Neutrophil (primary cell): ENCODE results near the gene TBC1D5.

Experiments used
- H3K27ac ChIP-seq: fragments of 200-600 bp; sonication (generic); 2 replicates; pipeline ENCODE4 v1.5.1; 2016; ENCODE audit warnings: mild to moderate bottlenecking, moderate library complexity
- H3K27me3 ChIP-seq: fragments of 200-600 bp; sonication (generic); 2 replicates; pipeline ENCODE4 v1.6.0; 2016; ENCODE audit warnings: mild to moderate bottlenecking
- H3K36me3 ChIP-seq: fragments of 200-600 bp; sonication (generic); 2 replicates; pipeline ENCODE4 v1.5.1; 2017
- H3K4me1 ChIP-seq, 2 experiments: fragments of 200-600 bp in 1 of 2; sonication (generic) in 1 of 2; 1 replicate in 1 of 2; 2 replicates in 1 of 2; pipeline versions ENCODE4 v1.5.1 to v1.6.1; 2013 to 2016; ENCODE audit warnings: low read depth in 1 of 2, low read length in 1 of 2, mild to moderate bottlenecking in 1 of 2, moderate library complexity in 1 of 2; ENCODE audit not compliant: control insufficient read depth in 1 of 2, insufficient read depth in 1 of 2
- H3K4me3 ChIP-seq, 2 experiments: fragments of 200-600 bp in 1 of 2; sonication (generic) in 1 of 2; 1 replicate in 1 of 2; 2 replicates in 1 of 2; pipeline ENCODE4 v1.5.1; 2013 to 2016; ENCODE audit warnings: low read depth in 1 of 2, low read length in 1 of 2, mild to moderate bottlenecking in 1 of 2, moderate library complexity in 1 of 2
- H3K9me3 ChIP-seq: fragments of 200-600 bp; sonication (generic); 2 replicates; pipeline ENCODE4 v1.5.1; 2016
- TF ChIP-seq, protein P1 (sequence below): fragments of 200-600 bp; sonication (generic); IDR thresholded peaks from 2 replicates; pipeline ENCODE4 v1.5.1; 2016; ENCODE audit warnings: antibody characterized with exemption

The TBC1D5 gene

DNA sequence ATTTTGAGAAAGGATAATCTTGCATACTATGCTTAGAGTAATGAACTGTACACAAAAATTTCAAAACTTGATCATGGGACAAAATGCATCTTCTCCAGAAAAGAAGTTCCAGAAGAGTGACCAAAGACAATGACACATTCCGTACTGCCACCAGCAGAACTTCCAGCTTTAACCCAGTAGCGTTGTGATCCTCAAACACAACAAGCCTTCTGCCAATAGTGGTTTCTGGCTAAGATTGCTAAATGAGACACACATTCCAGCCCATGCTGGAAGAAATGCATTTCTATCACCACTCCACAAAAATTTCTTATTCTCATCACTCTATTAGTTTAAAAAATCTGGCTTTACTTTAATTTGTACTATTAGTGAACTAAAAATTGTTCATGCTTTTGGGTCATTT lies 334.9 kb downstream of the TBC1D5 start:
- Histone ChIP-seq H3K27me3 (no peaks in the 10 kb centered on the region), H3K4me1 (no peaks in the 10 kb centered on the region), H3K27ac (no peak overlapping the region)

DNA sequence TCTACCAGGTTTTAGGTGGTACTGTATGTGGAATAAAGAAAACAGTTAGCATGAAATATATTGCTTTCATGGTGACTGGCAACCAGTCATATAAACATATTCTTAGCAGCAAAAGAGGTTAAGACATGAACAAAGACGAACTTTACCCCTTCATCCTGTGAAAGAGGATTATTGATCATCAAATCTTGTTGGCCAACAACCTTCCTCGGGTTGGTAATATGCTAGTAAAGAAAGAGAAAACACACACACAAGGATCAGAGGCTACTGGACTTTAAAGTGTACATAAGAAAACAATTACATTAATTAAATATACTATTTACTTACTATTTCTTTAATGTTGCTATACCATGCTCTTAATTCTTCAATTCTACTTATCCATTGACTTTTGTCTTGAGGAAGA lies 337.9 kb downstream of the TBC1D5 start:
- Histone ChIP-seq H3K9me3 (no peaks in the 10 kb centered on the region), H3K4me1 (no peaks in the 10 kb centered on the region), H3K4me3 (no peak overlapping the region), H3K27me3 (no peaks in the 10 kb centered on the region), H3K36me3 (peaks cover 44% of the 10 kb centered on the region), H3K27ac (no peak overlapping the region)
- TF ChIP-seq, protein P1, sequence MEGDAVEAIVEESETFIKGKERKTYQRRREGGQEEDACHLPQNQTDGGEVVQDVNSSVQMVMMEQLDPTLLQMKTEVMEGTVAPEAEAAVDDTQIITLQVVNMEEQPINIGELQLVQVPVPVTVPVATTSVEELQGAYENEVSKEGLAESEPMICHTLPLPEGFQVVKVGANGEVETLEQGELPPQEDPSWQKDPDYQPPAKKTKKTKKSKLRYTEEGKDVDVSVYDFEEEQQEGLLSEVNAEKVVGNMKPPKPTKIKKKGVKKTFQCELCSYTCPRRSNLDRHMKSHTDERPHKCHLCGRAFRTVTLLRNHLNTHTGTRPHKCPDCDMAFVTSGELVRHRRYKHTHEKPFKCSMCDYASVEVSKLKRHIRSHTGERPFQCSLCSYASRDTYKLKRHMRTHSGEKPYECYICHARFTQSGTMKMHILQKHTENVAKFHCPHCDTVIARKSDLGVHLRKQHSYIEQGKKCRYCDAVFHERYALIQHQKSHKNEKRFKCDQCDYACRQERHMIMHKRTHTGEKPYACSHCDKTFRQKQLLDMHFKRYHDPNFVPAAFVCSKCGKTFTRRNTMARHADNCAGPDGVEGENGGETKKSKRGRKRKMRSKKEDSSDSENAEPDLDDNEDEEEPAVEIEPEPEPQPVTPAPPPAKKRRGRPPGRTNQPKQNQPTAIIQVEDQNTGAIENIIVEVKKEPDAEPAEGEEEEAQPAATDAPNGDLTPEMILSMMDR: no peak

More for the DNA sequence above, 334.9 kb downstream of the TBC1D5 start:
- H3K4me3 ChIP-seq: no peak overlapping the region
- peaks cover 27% of the 10 kb centered on the region for H3K36me3 ChIP-seq
- TF ChIP-seq, protein P1: no peak
- no peaks in the 10 kb centered on the region for H3K9me3 ChIP-seq

DNA sequence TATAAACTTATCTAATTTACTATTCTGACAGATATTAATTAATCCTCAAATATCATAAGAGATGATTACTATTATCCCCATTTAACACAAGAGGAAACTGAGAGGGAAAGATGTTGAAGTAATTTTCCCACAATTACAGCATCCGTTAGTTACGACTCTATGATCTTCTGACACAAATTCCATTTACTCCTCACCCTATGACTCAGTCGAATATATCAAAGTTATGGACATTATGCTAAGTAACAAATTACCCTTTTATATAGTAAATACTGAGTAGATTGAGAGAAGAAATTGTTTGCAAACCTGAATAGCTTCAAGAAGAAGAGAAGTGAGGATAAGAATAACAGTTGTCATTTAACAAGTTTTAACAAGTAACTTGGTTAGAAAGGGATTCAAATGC lies 340.0 kb downstream of the TBC1D5 start:
- no peaks in the 10 kb centered on the region for H3K9me3 ChIP-seq
- TF ChIP-seq, protein P1: no peak

DNA sequence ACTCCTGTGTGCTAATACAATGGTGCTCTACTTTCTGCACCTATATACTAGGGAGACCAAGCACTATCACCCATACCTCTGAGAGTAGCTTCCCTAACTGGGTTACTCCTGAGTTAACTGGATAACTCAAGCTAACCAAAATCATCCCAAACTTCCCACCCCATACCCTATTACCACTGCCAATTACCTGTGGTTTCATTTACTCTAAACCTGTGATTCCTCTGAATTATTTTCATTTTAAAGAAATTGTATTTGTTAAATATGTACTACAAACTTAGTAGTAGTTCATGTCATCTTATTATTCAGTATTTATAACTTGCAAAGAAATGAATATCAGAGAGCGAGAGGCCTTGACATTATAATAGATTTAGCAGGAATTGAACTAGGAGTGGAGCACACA lies 340.5 kb downstream of the TBC1D5 start:
- Histone ChIP-seq H3K4me3 (no peak overlapping the region), H3K4me1 (no peaks in the 10 kb centered on the region), H3K27ac (no peak overlapping the region), H3K27me3 (no peaks in the 10 kb centered on the region), H3K9me3 (no peaks in the 10 kb centered on the region), H3K36me3 (peaks cover 44% of the 10 kb centered on the region)
- TF ChIP-seq, protein P1: no peak

More for the DNA sequence above, 340.0 kb downstream of the TBC1D5 start:
- H3K36me3 ChIP-seq: peaks cover 44% of the 10 kb centered on the region
- no peaks in the 10 kb centered on the region for H3K27me3 ChIP-seq
- no peaks in the 10 kb centered on the region for H3K4me1 ChIP-seq
- H3K4me3 ChIP-seq: no peak overlapping the region
- H3K27ac ChIP-seq: no peak overlapping the region

DNA sequence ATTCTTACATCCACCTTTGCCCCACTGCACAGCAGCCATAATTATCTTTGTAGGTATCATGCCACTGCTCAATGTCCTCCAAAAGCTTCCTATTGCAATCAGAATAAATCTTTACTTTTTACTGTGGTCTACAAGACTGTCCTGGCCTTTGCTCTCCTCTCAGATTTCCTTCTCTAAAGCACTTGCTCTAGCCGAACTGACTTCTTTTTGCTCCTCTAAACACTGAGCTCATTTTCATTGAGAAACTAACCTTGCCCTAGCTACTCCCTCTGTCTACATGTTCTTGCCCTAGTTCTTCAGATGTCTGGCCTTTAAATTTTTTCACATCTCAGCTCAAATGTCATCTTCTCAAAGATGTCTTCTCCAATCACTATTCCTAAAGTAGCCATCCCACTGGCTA lies 342.8 kb downstream of the TBC1D5 start:
- H3K4me1 ChIP-seq: no peaks in the 10 kb centered on the region
- TF ChIP-seq, protein P1: no peak
- H3K27ac ChIP-seq: no peak overlapping the region

More for the DNA sequence above, 342.8 kb downstream of the TBC1D5 start:
- H3K4me3 ChIP-seq: no peak overlapping the region
- H3K36me3 ChIP-seq: peaks cover 41% of the 10 kb centered on the region
- H3K9me3 ChIP-seq: no peaks in the 10 kb centered on the region
- H3K27me3 ChIP-seq: no peaks in the 10 kb centered on the region
